Activated CD8-positive, alpha-beta memory T cell treated with anti-CD3 and anti-CD28 coated beads for 48 hours (primary cell): Measurements from ENCODE around the gene SLC12A7.

Experiments used
- DNase-seq, 3 experiments: peaks; one replicate each; pipeline ENCODE4 v3.0.0-alpha.2; 2020; ENCODE audit warnings: low read depth in 2 of 3, low spot score in 2 of 3

Gene SLC12A7

DNA sequence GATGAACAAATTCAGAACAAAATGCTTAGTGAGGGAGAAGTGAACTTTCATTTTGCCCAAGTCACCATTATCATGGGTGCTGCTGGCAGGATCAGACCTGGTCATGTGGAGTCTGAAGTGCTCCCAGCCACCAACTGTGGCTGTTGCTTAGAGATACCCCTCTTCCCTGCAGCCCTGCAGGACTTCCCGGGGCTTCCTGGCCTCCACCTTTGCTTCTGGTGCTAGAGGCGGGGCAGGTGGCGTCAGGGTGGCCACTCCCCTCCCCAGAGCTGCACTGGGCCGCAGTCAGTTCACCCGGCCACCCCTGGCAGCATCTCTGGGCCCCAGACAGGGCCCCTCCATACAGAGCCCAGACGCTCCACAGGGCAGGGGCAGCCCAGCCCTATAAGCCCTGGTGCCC is 30.0 kb upstream of the SLC12A7 start:
- DNase-seq: no peak

DNA sequence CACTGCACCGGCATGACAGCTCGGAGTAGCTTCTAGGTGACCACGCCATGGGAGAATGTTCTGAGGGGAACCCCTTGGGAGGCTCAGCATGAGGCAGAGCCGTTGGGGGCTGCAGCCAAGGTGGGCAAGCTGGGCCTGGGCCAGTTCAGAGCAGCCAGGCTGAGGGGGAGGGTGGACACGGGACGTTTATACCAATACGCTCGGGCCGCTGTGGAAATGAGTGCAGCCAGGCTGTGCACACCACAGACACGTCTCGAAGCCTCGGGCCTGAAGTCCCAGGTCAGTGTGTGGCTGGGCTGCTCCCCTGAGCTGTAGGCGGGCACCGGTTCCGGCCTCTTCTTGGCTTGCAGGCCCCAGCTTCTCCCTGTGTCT is 28.9 kb upstream of the SLC12A7 start:
- DNase-seq: no peak

DNA sequence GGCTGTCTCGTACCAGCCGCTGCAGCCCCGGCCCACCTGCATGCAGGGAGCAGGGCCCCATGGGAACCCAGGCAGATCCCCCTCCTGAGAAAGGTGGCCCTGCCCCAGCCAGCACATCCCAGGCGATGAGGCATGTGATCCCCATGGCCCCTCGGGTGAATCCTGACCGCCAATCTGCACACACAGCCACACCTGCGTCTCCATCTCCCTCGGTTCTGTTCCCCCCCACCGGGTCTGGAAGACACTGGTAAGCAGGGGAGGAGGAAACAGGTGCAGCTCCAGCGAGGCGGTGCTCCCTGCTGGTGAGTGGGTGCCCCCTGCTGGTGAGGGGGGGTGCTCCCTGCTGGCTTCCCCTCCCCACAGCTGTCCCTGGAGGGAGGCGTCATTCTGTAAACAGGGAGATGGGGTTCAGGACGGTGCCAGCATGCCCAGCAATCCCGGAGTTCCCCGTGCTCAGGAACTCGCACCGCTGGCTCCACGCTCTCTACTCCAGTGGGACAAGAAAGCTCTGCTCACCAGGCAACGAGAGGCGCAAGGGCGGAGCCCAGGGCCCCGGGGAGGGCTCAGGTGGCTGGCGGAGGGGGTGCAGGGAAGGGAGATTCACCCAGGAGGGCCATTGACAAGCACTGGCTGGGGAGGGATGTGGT is 28.4 kb upstream of the SLC12A7 start:
- DNase-seq: peak; percentile 45 to 61 (median 49)

DNA sequence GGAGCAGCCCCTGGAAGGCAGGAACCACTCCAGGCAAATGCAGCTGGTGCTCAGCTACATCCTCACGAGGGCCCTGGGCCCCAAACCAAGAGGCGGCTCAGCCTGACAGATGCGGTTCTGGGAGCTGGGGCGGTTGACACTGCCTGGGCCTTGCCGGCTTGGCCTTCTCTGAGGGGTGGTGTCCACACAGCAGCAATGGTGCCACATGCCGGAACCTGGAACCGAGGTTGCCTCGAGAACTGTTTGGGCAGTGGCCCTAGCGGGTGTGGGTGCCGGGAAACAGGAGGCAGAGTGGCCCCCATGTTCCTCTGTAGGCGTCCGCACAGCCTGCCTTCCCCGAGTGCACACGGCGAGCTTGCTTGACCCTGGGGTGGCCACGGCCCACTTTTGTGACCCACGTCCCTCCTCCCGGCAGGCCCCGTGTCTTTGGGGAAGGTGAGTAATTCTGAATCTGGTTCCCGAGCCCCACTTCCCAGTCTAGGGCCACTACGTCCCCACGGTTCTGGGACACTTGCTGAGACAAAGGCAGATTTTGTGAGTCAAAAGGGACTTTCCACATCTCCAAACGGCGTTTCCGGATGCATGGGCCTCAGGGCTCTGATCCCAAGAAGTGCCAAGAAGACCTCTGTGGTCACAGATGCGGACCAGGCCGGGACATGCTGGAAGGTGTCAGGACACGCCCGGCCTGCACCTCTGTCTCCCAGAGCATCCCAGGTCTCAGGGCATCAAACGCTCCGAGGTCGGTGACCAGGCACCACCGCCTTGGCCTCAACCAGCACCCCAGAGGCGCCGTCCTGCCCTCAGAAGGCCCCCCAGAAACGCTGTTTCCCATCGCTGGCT is 27.7 kb upstream of the SLC12A7 start:
- no peak for DNase-seq

DNA sequence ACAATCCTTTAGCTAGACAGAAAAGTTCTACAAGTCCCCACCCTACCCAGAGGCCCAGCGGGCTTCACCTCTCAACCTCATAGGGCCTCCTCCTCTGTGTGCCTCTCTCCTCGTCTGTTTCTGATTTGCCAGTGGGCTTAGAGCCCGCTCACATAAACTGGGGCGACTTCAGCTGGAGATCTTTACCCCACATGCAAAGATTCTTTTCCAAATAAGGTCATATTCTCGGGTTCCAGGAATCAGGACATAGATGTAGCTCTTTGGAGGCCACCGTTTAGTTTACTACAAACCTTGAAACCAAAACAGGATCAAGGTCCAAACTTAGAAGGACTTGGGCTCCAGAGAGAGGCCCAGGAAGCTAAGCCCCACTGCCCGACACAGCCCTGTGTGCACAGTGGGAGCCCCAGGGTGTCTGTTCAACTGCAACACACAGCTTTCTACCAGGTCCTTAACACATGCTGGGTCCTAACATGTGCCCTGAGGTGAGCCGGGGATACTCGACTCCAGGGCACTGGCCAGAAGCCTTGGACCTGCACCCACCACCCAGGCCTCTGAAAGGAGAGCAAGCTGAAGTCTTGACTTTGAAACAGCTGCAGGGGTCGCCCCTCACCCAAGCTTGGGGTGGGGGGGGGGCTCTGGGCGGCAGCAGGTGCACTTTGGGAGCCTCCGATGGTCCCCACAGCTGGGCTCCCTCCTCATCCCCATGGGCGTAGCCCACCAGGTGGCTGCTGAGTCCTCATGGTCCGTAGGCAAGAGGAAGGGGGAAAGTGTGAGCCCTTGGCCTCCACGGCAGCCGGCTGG is 26.8 kb upstream of the SLC12A7 start:
- no peak for DNase-seq

DNA sequence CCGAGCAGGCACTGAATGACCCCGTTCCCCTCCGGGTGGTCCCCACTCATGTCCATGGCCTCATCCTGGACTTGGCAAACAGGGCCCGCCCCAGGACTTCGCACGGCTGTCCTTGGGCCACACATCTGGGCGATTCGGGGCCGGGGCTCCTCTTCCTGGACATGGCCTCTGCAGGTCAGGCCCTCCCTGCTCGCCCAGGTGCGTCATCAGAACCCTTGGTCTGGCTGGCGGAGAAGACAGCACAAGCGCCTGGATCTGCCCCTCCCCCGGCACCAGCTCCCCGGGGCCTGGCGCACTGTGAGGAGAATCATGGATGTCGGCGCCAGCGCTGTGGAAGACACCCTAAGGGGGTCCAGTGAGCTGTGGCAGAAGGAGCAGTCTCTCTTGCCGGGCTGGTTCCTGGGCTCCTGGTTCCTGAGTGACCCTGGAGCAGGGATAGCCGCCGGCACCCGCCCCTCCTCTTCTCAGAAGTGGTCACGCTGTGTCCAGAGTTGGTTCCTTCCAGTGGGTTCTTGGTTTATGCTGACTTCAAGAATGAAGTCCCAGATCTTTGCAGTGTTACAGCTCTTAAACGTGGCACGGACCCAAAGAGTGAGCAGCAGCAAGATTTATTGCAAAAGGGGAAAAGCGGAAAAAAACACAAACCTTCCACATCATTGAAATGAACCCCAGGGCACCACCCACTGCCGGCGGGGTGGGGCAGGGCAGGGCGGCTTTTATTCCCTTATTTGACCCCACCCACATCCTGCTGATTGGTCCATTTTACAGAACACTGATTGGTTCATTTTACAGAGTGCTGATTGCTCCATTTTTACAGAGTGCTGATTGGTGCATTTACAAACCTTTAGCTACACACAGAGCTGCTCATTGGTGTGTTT is 25.9 kb upstream of the SLC12A7 start:
- no peak for DNase-seq

DNA sequence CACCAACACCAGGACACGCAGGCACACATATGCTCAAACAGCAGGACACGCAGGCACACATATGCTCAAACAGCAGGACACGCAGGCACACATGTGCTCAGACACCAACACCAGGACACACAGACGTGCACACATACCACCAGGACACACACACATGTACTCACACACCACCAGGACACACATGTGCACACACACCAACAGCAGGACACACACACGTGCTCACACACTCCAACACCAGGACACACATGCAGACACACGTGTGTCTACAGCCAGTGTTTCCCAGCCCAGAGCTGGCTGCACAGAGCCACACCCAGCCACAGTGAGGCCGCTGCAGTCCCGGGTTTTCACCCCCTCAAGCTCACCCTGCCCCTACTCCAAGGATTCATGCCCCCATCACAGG is 25.0 kb upstream of the SLC12A7 start:
- no peak for DNase-seq

DNA sequence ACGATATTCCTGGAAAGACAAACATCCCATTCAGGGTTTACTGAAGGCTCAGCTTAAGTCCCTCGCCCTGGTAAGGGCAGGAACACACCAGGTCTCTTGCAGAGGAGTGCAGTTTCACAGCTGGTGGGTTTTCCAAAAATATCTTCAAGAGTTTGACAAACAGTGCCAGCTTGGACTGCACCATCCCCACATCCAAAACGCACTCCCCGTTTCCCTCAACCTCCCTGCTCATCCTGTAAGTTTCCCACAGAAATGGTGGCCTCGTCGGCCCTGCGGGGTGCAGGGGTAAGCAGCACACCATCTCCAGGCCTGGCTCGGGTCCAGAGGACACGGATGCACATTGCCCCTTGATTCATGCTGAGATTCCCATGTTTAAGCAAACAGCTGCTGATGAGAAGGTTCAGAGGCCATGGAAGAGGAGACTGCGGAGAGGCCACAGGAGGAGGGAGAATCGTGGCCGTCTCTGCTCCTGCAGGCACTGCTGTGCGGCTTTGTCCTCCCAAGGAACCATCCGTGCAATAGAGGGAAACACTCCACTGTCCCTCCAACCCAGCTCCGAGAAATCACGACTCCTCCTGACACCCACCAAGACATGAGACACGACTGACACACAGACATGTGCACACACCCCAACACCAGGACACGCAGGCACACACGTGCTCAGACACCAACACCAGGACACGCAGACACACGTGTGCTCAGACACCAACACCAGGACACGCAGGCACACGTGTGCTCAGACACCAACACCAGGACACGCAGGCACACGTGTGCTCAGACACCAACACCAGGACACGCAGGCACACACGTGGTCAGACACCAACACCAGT is 24.0 kb upstream of the SLC12A7 start:
- no peak for DNase-seq

DNA sequence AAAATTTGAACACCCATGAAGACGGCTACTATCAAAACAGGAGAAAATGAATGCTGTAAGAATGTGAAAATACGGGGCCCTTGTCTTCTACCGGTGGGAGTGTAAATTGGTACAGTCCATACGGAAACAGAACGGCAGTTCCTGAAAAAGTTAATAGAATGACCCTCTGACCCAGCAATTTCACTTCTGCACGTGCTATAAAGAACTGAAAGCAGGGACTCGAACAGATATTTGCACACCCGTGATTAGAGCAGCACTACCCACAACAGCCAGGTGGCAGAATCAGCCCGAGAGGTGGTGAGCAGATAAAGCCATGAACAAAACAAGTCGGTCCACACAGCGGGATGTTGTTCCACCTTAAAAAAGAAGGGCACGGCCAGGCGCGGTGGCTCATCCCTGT is 22.6 kb upstream of the SLC12A7 start:
- DNase-seq: no peak

DNA sequence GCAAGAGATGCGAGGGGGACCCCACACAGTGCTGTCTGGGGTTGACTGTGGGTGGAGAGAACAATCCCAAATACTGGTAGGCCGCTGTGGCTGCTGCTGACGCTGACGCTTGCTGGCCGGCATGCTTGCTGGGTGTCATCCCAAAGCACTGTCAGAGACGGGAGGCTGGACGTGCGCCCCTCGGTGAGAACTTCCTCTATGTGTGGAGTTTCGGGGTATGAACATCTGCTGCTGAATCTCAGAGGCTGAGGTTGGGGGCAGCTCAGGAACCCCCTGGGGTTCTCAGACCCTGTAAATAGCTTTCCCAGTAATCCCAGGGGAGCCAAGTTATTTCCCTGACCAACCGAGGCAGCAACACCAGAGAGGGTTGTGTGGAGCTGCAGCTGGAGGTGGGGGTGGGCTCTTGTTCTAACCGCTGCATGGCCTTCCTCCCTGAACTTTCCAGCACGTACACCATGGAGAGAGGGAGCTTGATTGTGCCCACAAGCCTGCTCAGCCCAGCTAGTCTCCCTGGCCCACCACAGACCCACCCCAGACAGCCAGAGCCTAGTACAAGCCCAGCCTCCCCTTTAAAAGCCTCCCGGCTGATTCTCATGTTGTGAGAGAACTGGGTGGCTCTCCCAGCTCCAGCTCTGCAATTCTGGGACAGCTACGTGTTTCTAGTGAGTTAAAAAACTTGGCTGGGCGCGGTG is 21.8 kb upstream of the SLC12A7 start:
- DNase-seq: no peak

DNA sequence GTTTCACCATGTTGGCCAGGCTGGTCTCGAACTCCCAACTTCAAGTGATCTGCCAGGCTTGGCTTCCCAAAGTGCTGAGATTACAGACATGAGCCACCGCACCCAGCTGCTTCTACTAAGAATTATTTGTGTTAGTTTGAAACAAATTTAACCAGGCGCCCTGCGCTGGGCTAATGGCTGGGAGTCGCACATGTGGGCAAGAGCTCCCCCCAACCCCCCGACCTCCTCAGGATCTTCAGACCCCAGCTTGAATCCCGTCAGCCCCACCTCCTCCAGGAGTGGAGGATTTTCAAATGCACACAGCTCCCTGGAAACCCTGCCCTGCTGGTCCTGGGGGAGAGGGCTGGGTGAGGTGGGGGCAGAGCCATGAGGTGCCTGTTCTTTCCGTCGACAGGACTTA is 21.2 kb upstream of the SLC12A7 start:
- DNase-seq: no peak

DNA sequence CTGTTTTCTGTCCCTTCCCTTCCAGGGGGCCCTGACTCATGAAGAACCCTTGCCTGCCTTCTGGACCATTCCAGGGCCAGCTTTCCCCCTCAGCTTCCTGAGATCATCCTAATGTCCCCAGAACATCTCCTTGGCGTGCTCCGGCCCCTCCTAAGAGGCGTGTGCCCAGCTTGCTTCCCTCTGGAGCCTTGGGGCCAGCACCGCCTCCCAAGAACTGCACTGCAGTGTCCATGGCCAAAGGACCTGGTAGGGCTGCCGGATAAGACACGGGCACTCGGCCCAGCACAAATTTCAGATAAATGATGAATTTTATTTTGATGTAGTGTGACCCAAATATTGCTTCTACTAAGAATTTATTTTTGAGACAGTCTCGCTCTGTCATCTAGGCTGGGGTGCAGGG is 20.7 kb upstream of the SLC12A7 start:
- DNase-seq: no peak

DNA sequence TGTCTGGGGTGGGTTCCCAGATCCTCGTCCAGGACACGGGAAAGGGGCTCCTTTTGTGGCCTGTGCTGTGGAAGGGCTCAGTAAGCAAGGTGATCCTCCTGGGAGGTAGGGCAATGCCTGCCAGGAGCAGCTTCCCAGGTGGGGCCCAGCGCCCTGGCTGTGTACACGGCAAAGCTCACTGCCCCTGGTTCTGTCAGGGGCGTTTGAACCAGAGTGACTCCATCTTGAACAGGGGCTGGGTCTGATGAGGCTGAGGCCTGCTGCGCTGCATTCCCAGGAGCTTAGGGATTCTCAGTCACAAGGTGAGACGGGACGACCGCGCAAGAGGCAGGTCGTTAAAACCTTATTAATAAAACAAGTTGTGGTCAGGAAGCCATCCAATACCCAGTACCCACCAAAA is 19.9 kb upstream of the SLC12A7 start:
- no peak for DNase-seq

DNA sequence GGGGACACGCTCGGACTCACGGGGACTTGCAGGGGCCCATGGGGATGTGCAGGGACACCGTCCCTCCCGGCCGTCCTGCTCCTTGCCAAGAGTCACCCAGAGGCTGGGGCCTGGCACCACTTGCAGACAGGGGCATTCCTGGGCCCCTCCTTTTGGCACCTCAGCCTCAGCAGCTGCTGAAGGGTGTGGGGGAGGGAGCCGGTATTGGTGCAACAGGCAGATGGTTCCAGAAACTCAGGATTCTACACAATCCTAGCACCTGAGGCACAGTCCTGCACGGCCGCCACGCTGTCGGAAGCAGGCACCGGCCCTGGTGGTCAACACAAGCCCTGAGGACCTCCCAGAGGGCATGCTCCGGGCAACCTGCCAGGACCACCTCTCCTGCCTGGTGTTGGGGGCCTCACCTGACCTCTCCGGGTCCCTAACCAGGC is 19.3 kb upstream of the SLC12A7 start:
- DNase-seq: no peak

DNA sequence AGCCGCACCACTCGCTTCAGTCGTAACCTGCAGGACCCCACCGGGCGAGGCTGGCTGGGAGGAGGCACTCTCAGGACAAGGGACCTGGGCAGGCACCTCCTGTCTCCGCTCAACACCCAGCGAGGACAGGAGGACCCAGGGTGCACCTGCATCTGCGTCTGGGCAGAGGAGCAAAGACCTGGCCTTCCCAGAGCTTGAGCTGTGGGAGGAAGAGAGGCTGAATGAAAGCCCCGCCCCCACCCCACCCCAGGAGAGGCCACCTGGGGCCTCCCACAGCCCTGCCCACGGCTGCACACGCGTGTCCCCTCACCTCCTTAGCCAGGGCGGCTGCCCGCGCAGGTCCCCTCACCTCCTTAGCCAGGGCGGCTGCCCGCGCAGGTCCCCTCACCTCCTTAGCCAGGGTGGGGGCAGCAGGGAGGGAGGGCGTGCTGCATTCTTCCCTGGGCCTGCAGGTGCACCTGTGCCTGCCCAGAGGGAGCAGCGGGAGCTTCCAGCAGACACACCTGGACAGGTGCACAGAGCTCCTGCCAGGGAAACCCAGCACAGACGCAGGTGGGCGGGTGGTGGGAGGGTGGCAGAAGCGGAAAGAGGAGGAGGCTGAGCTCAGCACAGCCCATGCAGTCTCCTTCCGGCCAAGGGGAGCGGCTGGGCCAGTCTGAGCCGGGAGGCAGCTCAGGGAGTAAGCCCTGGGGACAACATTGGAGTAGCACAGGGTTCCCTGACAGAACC is 18.5 kb upstream of the SLC12A7 start:
- no peak for DNase-seq

DNA sequence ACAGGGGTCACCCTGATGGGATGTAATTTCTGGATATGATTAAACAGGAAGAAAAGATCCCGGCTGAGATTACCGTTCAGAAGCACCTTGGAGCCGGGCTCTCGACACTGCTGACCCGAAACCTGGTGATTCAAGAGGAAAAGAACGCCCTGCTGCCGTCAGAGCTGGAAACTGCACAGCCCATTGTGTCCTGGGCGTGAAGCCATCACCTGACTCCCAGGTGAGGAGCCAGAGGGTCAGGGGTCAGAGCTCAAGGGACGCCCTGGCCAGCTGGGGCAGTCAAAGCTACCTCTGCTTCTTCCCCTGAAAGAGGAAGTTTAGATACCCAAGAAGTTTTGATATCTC is 17.8 kb upstream of the SLC12A7 start:
- DNase-seq: no peak

DNA sequence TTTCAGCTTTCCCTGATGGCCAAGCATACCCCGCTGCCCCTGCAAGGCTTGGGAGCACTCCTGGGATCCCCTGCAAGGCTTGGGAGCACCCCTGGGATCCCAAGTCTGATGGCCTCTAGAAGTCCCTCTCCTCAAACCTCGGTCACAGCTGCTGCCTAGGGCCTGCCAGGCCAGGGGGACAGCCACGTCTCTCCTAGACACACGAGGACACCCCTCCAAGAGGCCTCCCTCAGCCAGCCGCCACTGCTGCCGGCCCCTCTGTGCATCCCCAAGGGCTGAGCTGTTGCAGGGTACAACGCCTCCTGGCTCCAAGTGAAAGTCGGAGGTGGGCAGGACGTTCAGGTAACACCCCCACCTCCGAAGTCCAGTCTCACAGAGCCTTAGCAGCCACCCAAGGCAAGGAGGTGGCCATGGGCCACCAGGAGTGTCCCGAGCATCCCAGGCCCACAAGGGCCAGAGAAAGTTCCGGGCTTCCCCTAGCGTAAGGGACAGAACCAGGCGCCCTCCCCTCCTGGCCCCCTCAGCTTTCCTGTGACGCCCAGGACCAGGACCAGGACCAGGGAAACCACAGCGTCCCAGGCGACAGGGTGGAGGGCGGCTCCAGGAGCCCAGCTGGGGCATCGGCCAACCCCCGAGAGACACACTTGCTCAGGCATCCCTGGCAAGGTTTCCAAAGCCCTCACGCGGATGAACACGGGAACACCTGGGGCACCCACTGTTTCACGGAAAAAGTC is 17.3 kb upstream of the SLC12A7 start:
- no peak for DNase-seq
